A549 (cell line): ENCODE results near the gene KPNA5. TPM values are rescaled to one million over a fixed set of nuclear protein-coding genes. Genes with fewer than 3 reads are reported as not detected.
"Not testable (repeated sequence)": the region's sequence is repeated elsewhere in the genome, so short reads cannot be mapped to it uniquely, and the experiment has no call there.

ENCODE experiments used
- ATAC-seq, 2 experiments: fragments of 200-7000 bp in 1 of 2; fragments of >200 bp in 1 of 2; cut with Nextera tagmentation in 1 of 2; cut with Tn5 transposase in 1 of 2; 3 replicates each; pipeline versions ENCODE4 v1.8.0 to v1.9.1; 2018 to 2020; ENCODE audit warnings: mild to moderate bottlenecking in 1 of 2, moderate library complexity in 1 of 2
- CTCF ChIA-PET: fragments of 300-600 bp; sonication (Branson Sonifier 250); formaldehyde crosslinking; extraction: SDS; loops from one replicate; lab custom pipeline; 2021; ENCODE audit warnings: antibody characterized with exemption, inconsistent platforms; lab: Yijun Ruan, JAX
- POLR2A ChIA-PET: fragments of 350-600 bp; formaldehyde crosslinking; extraction: SDS; loops from one replicate; lab custom pipeline; 2021; ENCODE audit warnings: antibody characterized with exemption, inconsistent platforms; lab: Yijun Ruan, JAX
- DNase-seq, 2 experiments: peaks; one replicate each; pipeline versions ENCODE4 v3.0.0 to v3.0.0-alpha.2; 2011 to 2016; ENCODE audit warnings: low read depth in 1 of 2, low spot score in 1 of 2
- FAIRE-seq: peaks from 2 replicates; lab custom pipeline; 2011; peaks lifted over from hg19 to GRCh38; lab: Jason Lieb, UNC
- H3K27ac ChIP-seq, 2 experiments: fragments of >200 bp; sonication (Bioruptor Twin); formaldehyde crosslinking; 3 replicates each; pipeline ENCODE4 v1.5.1; 2016 to 2017
- H3K4me1 ChIP-seq: fragments of >200 bp; sonication (Bioruptor Twin); formaldehyde crosslinking; 3 replicates; pipeline ENCODE4 v1.6.1; 2016
- H3K4me2 ChIP-seq: fragments of >200 bp; sonication (Bioruptor Twin); formaldehyde crosslinking; 3 replicates; pipeline ENCODE4 v1.6.1; 2016
- H3K4me3 ChIP-seq: fragments of >200 bp; sonication (Bioruptor Twin); formaldehyde crosslinking; 3 replicates; pipeline ENCODE4 v1.5.1; 2016
- H3K9me3 ChIP-seq: fragments of >200 bp; sonication (Bioruptor Twin); formaldehyde crosslinking; 3 replicates; pipeline ENCODE4 v1.6.1; 2016
- ATOH8 ChIP-seq: fragments of 250-450 bp; sonication (Bioruptor Pico); IDR thresholded peaks from 2 replicates; pipeline ENCODE4 v1.5.0; 2020; ENCODE audit warnings: low read depth, mild to moderate bottlenecking, moderate library complexity
- BHLHE40 ChIP-seq: IDR thresholded peaks from 2 replicates; pipeline ENCODE4 v1.6.1; 2012; ENCODE audit warnings: low read depth, low read length, inconsistent platforms
- CHD2 ChIP-seq: fragments of 150-350 bp; IDR thresholded peaks from 2 replicates; pipeline ENCODE4 v1.6.1; 2014; ENCODE audit warnings: low read length; ENCODE audit not compliant: partially characterized antibody
- E2F6 ChIP-seq: IDR thresholded peaks from 2 replicates; pipeline ENCODE4 v1.6.1; 2012; ENCODE audit warnings: low read depth, borderline replicate concordance
- EHMT2 ChIP-seq: fragments of 200-600 bp; sonication (generic); IDR thresholded peaks from 2 replicates; pipeline ENCODE4 v1.6.1; 2016; ENCODE audit warnings: antibody characterized with exemption, low read depth, mild to moderate bottlenecking, moderate library complexity
- ELK1 ChIP-seq: fragments of 150-350 bp; IDR thresholded peaks from 2 replicates; pipeline ENCODE4 v1.6.1; 2014; ENCODE audit warnings: low read depth, mild to moderate bottlenecking, low read length
- ESRRA ChIP-seq: fragments of 150-350 bp; IDR thresholded peaks from 2 replicates; pipeline ENCODE4 v1.6.1; 2014; ENCODE audit warnings: mild to moderate bottlenecking, low read length, borderline replicate concordance
- FOSL2 ChIP-seq, 2 experiments: fragments of 450-650 bp in 1 of 2; fragments of >200 bp in 1 of 2; sonication (Bioruptor Twin) in 1 of 2; formaldehyde crosslinking; IDR thresholded peaks; 2 replicates each; pipeline versions ENCODE4 v1.5.0 to v1.6.1; 2016 to 2020; ENCODE audit warnings: mild to moderate bottlenecking in 1 of 2, moderate library complexity in 1 of 2
- FOXS1 ChIP-seq: fragments of 250-450 bp; sonication (Bioruptor Pico); IDR thresholded peaks from 2 replicates; pipeline ENCODE4 v1.5.0; 2020; ENCODE audit warnings: mild to moderate bottlenecking, moderate library complexity
- HEYL ChIP-seq: fragments of 250-450 bp; sonication (Bioruptor Pico); IDR thresholded peaks from 2 replicates; pipeline ENCODE4 v1.8.0; 2021; ENCODE audit warnings: mild to moderate bottlenecking, moderate library complexity
- HOXA7 ChIP-seq: fragments of 250-450 bp; sonication (Bioruptor Pico); IDR thresholded peaks from 2 replicates; pipeline ENCODE4 v1.5.0; 2020; ENCODE audit warnings: mild to moderate bottlenecking, moderate library complexity
- MAZ ChIP-seq: fragments of 150-350 bp; IDR thresholded peaks from 2 replicates; pipeline ENCODE4 v1.6.1; 2014; ENCODE audit warnings: antibody characterized with exemption, low read depth, low read length, borderline replicate concordance
- MYC ChIP-seq: IDR thresholded peaks from 2 replicates; pipeline ENCODE4 v1.6.1; 2012; ENCODE audit warnings: mild to moderate bottlenecking, inconsistent platforms, low read length, improper control_type of control experiment, borderline replicate concordance
- NFE2L2 ChIP-seq: fragments of 150-350 bp; conservative IDR thresholded peaks from 2 replicates; pipeline ENCODE4 v1.6.1; 2014; ENCODE audit warnings: low read length
- NR3C1 ChIP-seq: fragments of >200 bp; sonication (Bioruptor Twin); formaldehyde crosslinking; IDR thresholded peaks from 3 replicates; pipeline ENCODE4 v1.6.1; 2017
- PHF8 ChIP-seq: fragments of 200-600 bp; sonication (generic); IDR thresholded peaks from 2 replicates; pipeline ENCODE4 v1.6.1; 2016; ENCODE audit warnings: low read depth, mild to moderate bottlenecking, antibody characterized with exemption, moderate library complexity, borderline replicate concordance
- POLR2AphosphoS2 ChIP-seq: conservative IDR thresholded peaks from 2 replicates; pipeline ENCODE4 v1.6.1; 2012; ENCODE audit warnings: low read length, improper control_type of control experiment, inconsistent platforms
- RAD21 ChIP-seq, 2 experiments: fragments of >200 bp in 1 of 2; sonication (Bioruptor Twin) in 1 of 2; formaldehyde crosslinking in 1 of 2; IDR thresholded peaks in 1 of 2; conservative IDR thresholded peaks in 1 of 2; 2 replicates in 1 of 2; 3 replicates in 1 of 2; pipeline ENCODE4 v1.6.1; 2012 to 2018; ENCODE audit warnings: inconsistent platforms in 1 of 2
- RCOR1 ChIP-seq: fragments of 150-350 bp; IDR thresholded peaks from 2 replicates; pipeline ENCODE4 v1.6.1; 2014; ENCODE audit warnings: antibody characterized with exemption, low read length, low read depth
- RFX5 ChIP-seq: fragments of 450-650 bp; IDR thresholded peaks from 2 replicates; pipeline ENCODE4 v1.7.1; 2014; ENCODE audit warnings: antibody characterized with exemption, mild to moderate bottlenecking, moderate library complexity
- SMC3 ChIP-seq: fragments of >200 bp; sonication (Bioruptor Twin); formaldehyde crosslinking; IDR thresholded peaks from 3 replicates; pipeline ENCODE4 v1.6.1; 2018; ENCODE audit warnings: inconsistent platforms
- TFCP2L1 ChIP-seq: fragments of 250-450 bp; sonication (Bioruptor Pico); IDR thresholded peaks from 2 replicates; pipeline ENCODE4 v1.5.0; 2021; ENCODE audit warnings: mild to moderate bottlenecking
- ZC3H11A ChIP-seq: fragments of 450-650 bp; IDR thresholded peaks from 2 replicates; pipeline ENCODE4 v1.6.1; 2014; ENCODE audit warnings: antibody characterized with exemption, mild to moderate bottlenecking
- ZSCAN20 ChIP-seq: fragments of 250-450 bp; sonication (Bioruptor Pico); IDR thresholded peaks from 2 replicates; pipeline ENCODE4 v1.8.0; 2022; ENCODE audit warnings: mild to moderate bottlenecking, moderate library complexity
- WGBS: methylation state at CpG from one replicate; pipeline ENCODE4 v1.1.6; 2017; ENCODE audit errors: missing lambda C conversion rate; 5-methylcytosine and 5-hydroxymethylcytosine counted together
- polyA plus RNA-seq, 4 experiments: library from polyadenylated mRNA; depleted of rRNA in 3 of 4; stranded (reverse); fragments of >200 nt; fragmentation: RNase III in 1 of 4; extraction: RNeasy Plus Mini Kit Qiagen cat#74134 plus additional on column Dnase treatment in 1 of 4; gene quantifications; 2 replicates in 3 of 4; 3 replicates in 1 of 4; pipeline ENCODE4 v1.2.3, GENCODE V29; 2011 to 2017
- TF ChIP-seq, protein P1 (sequence below): IDR thresholded peaks from 2 replicates; pipeline ENCODE4 v1.6.1; 2012
- TF ChIP-seq, protein P2 (sequence below): fragments of 200-600 bp; sonication (generic); IDR thresholded peaks from 2 replicates; pipeline ENCODE4 v1.6.1; 2016; ENCODE audit warnings: antibody characterized with exemption, mild to moderate bottlenecking, moderate library complexity

Gene KPNA5
- polyA plus RNA-seq, 2 of the 4 experiments (the other 2 are of a cell fraction): 2.2 to 4.5 TPM

DNA sequence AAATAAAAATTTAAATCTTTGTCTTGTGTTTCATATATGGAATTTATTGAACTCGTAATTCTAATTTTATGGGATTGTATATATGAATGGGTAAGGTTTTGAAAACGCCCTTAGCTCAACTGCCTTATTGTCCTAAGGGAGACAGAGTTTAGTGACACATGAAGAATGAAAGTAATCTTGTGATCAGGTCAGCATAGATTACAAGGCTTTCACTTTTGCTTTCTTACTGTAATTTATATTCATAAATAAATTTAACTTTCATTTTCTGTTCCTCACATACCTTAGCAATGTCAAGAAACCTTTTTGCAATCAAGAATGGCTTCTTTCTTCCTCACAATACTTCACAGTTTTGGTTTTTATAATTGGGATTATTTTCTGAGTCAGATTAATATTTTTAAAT, 14.4 kb downstream of the KPNA5 start (continued):
- TF ChIP-seq ELK1: no peak
- no peak for TF ChIP-seq MAZ
- no peak for TF ChIP-seq SMC3
- TF ChIP-seq FOXS1: no peak
- no peak for TF ChIP-seq NFE2L2
- no peak for TF ChIP-seq HEYL (CRISPR knock-in tag)
- TF ChIP-seq HOXA7: no peak

DNA sequence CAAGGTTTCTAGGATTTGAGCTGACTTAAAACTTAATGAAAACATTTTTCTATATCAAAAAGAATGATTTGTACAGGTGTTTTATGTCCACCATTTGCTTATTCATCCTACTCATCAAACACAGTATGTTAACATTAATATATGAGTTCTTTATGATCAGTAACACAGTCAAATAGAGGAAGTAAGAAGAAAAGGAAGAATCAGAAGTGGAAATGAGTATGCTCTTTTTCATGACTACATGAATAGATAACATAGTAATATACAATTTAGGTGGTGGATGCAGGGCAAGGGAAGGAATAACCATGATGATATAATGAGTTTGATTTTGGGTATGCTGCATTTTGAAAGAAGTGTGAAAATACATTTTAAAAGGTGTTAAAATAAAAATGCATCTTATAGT, 16.5 kb downstream of the KPNA5 start:
- Histone ChIP-seq H3K4me1 (no peaks in the 10 kb centered on the region), H3K9me3 (no peaks in the 10 kb centered on the region), H3K4me3 (no peak overlapping the region), H3K4me2 (no peak overlapping the region), H3K27ac (no peak overlapping the region)
- no peak for ATAC-seq
- ChIA-PET CTCF (no interaction called here), POLR2A (no interaction called here)
- DNase-seq: no peak
- FAIRE-seq: no peak
- TF ChIP-seq TFCP2L1 (CRISPR knock-in tag): no peak
- TF ChIP-seq ESRRA: no peak
- TF ChIP-seq, protein P1, sequence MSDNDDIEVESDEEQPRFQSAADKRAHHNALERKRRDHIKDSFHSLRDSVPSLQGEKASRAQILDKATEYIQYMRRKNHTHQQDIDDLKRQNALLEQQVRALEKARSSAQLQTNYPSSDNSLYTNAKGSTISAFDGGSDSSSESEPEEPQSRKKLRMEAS: no peak
- TF ChIP-seq NR3C1: no peak
- no peak for TF ChIP-seq E2F6
- no peak for TF ChIP-seq ZC3H11A
- TF ChIP-seq PHF8: no peak
- TF ChIP-seq ATOH8 (CRISPR knock-in tag): no peak
- TF ChIP-seq MYC: no peak
- TF ChIP-seq FOSL2 (IDR thresholded peaks at IDR 0.05): no peak
- TF ChIP-seq FOSL2 (CRISPR knock-in tag; IDR thresholded peaks at IDR 0.05): no peak
- TF ChIP-seq CHD2: no peak
- TF ChIP-seq RFX5: no peak

DNA sequence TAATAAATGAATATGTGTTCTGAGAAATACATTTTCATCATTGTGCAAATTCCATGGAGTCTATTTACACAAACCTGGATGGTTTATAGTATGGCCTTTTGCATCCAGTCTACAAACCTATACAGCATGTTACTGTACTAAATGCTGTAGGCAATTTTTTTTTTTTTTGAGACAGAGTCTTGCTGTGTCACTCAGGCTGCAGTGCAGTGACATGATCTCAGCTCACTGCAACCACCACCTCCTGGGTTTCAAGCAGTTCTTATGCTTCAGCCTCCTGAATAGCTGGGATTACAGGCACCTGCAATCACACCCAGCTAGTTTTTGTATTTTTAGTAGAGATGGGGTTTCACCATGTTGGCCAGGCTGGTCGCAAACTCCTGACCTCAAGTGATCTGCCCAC, 22.9 kb downstream of the KPNA5 start:
- POLR2A ChIA-PET, CTCF ChIA-PET, DNase-seq, ATAC-seq, H3K27ac ChIP-seq, H3K4me2 ChIP-seq, H3K4me1 ChIP-seq, H3K4me3 ChIP-seq, FAIRE-seq, H3K9me3 ChIP-seq: not testable (repeated sequence)
- 100% methylated on average over 1 of the region's 1 CpG for WGBS

GRCh38 chr6:116705917-116706316, 24.9 kb downstream of the KPNA5 start:
- no peak for FAIRE-seq
- ChIA-PET CTCF (no interaction called here), POLR2A (no interaction called here)
- Histone ChIP-seq H3K27ac (no peak overlapping the region), H3K4me2 (no peak overlapping the region), H3K4me3 (no peak overlapping the region), H3K9me3 (no peaks in the 10 kb centered on the region), H3K4me1 (no peaks in the 10 kb centered on the region)
- ATAC-seq: no peak
- 67% methylated on average over 1 of the region's 1 CpG for WGBS
- no peak for DNase-seq
- no peak for TF ChIP-seq FOXS1
- TF ChIP-seq, protein P2, sequence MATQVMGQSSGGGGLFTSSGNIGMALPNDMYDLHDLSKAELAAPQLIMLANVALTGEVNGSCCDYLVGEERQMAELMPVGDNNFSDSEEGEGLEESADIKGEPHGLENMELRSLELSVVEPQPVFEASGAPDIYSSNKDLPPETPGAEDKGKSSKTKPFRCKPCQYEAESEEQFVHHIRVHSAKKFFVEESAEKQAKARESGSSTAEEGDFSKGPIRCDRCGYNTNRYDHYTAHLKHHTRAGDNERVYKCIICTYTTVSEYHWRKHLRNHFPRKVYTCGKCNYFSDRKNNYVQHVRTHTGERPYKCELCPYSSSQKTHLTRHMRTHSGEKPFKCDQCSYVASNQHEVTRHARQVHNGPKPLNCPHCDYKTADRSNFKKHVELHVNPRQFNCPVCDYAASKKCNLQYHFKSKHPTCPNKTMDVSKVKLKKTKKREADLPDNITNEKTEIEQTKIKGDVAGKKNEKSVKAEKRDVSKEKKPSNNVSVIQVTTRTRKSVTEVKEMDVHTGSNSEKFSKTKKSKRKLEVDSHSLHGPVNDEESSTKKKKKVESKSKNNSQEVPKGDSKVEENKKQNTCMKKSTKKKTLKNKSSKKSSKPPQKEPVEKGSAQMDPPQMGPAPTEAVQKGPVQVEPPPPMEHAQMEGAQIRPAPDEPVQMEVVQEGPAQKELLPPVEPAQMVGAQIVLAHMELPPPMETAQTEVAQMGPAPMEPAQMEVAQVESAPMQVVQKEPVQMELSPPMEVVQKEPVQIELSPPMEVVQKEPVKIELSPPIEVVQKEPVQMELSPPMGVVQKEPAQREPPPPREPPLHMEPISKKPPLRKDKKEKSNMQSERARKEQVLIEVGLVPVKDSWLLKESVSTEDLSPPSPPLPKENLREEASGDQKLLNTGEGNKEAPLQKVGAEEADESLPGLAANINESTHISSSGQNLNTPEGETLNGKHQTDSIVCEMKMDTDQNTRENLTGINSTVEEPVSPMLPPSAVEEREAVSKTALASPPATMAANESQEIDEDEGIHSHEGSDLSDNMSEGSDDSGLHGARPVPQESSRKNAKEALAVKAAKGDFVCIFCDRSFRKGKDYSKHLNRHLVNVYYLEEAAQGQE: no peak
- TF ChIP-seq EHMT2: no peak
- TF ChIP-seq ELK1: no peak
- no peak for TF ChIP-seq RCOR1
- no peak for TF ChIP-seq BHLHE40
- TF ChIP-seq RAD21 (conservative IDR thresholded peaks at IDR 0.05 in 1 of 2, IDR thresholded peaks at IDR 0.05 in 1 of 2): no peak
- no peak for TF ChIP-seq ZSCAN20 (CRISPR knock-in tag)
- no peak for TF ChIP-seq POLR2AphosphoS2
- TF ChIP-seq, protein P1: no peak
